ENCODE measurements around the gene GLS2.
"Not testable (repeated sequence)": the region's sequence is repeated elsewhere in the genome, so short reads cannot be mapped to it uniquely, and the experiment has no call there.

The GLS2 gene

GRCh38 chr12:56499452-56499851 is 11.5 kb upstream of the GLS2 start:
- H3K9me3 Mint-ChIP-seq, H3K4me1 Mint-ChIP-seq, H3K4me3 Mint-ChIP-seq, H3K36me3 Mint-ChIP-seq, ATAC-seq, H3K27me3 Mint-ChIP-seq, H3K27ac Mint-ChIP-seq: not testable (repeated sequence)

GRCh38 chr12:56498126-56498902 is 10.4 kb upstream of the GLS2 start:
- not testable (repeated sequence) for ATAC-seq, H3K4me3 Mint-ChIP-seq, H3K4me1 Mint-ChIP-seq, H3K36me3 Mint-ChIP-seq, H3K27me3 Mint-ChIP-seq, H3K9me3 Mint-ChIP-seq, H3K27ac Mint-ChIP-seq

- H3K4me3 Mint-ChIP-seq = peak overlapping the region; percentile 32
- H3K9me3 Mint-ChIP-seq, H3K27me3 Mint-ChIP-seq, H3K36me3 Mint-ChIP-seq, H3K27ac Mint-ChIP-seq, H3K4me1 Mint-ChIP-seq, ATAC-seq: not testable (repeated sequence)
Observed at GRCh38 chr12:56496704-56497103, 8.7 kb upstream of the GLS2 start.

GRCh38 chr12:56494481-56494880 is 6.5 kb upstream of the GLS2 start:
- H3K4me1 Mint-ChIP-seq, H3K4me3 Mint-ChIP-seq, H3K36me3 Mint-ChIP-seq, H3K27me3 Mint-ChIP-seq, H3K27ac Mint-ChIP-seq, ATAC-seq, H3K9me3 Mint-ChIP-seq: not testable (repeated sequence)

GRCh38 chr12:56494106-56494415 is 6.1 kb upstream of the GLS2 start:
- not testable (repeated sequence) for H3K4me3 Mint-ChIP-seq, H3K4me1 Mint-ChIP-seq, ATAC-seq, H3K27me3 Mint-ChIP-seq, H3K9me3 Mint-ChIP-seq, H3K36me3 Mint-ChIP-seq, H3K27ac Mint-ChIP-seq

GRCh38 chr12:56493409-56494105 is 5.6 kb upstream of the GLS2 start:
- not testable (repeated sequence) for H3K27ac Mint-ChIP-seq, H3K4me3 Mint-ChIP-seq, H3K36me3 Mint-ChIP-seq, H3K27me3 Mint-ChIP-seq, ATAC-seq, H3K9me3 Mint-ChIP-seq
- peaks cover 11% of the 10 kb centered on the region for H3K4me1 Mint-ChIP-seq

- H3K27me3 Mint-ChIP-seq = no peaks in the 10 kb centered on the region
Observed at GRCh38 chr12:56490360-56490759, 2.4 kb upstream of the GLS2 start.

GRCh38 chr12:56487448-56488040 is 417 bp downstream of the GLS2 start:
- no peaks in the 10 kb centered on the region for H3K36me3 Mint-ChIP-seq
- H3K9me3 Mint-ChIP-seq = peaks cover 3% of the 10 kb centered on the region
- H3K4me3 Mint-ChIP-seq = peak overlapping the region; percentile 86
- H3K27me3 Mint-ChIP-seq = no peaks in the 10 kb centered on the region
- peak; percentile 58 for ATAC-seq
- H3K27ac Mint-ChIP-seq = peak overlapping the region; percentile 45
- H3K4me1 Mint-ChIP-seq = peaks cover 17% of the 10 kb centered on the region

More at GRCh38 chr12:56490360-56490759, 2.4 kb upstream of the GLS2 start:
- peaks cover 17% of the 10 kb centered on the region for H3K4me1 Mint-ChIP-seq
- H3K9me3 Mint-ChIP-seq = peaks cover 3% of the 10 kb centered on the region
- no peak overlapping the region for H3K4me3 Mint-ChIP-seq
- no peaks in the 10 kb centered on the region for H3K36me3 Mint-ChIP-seq
- H3K27ac Mint-ChIP-seq = no peak overlapping the region
- ATAC-seq = no peak

- Mint-ChIP-seq H3K9me3 (peaks cover 3% of the 10 kb centered on the region), H3K4me3 (peak overlapping the region; percentile 5), H3K36me3 (no peaks in the 10 kb centered on the region), H3K27me3 (no peaks in the 10 kb centered on the region), H3K4me1 (peaks cover 17% of the 10 kb centered on the region), H3K27ac (no peak overlapping the region)
- no peak for ATAC-seq
Observed at GRCh38 chr12:56486694-56487093, 1.3 kb downstream of the GLS2 start.

GRCh38 chr12:56484566-56484965 is 3.4 kb downstream of the GLS2 start:
- Mint-ChIP-seq H3K36me3 (peaks cover 9% of the 10 kb centered on the region), H3K27ac (no peak overlapping the region), H3K9me3 (peaks cover 3% of the 10 kb centered on the region), H3K4me1 (peaks cover 31% of the 10 kb centered on the region), H3K4me3 (no peak overlapping the region), H3K27me3 (no peaks in the 10 kb centered on the region)
- no peak for ATAC-seq

- H3K27ac Mint-ChIP-seq = no peak overlapping the region
- H3K4me1 Mint-ChIP-seq = peaks cover 25% of the 10 kb centered on the region
- no peaks in the 10 kb centered on the region for H3K9me3 Mint-ChIP-seq
- H3K4me3 Mint-ChIP-seq = no peak overlapping the region
- no peaks in the 10 kb centered on the region for H3K27me3 Mint-ChIP-seq
- no peak for ATAC-seq
- peaks cover 14% of the 10 kb centered on the region for H3K36me3 Mint-ChIP-seq
Observed at GRCh38 chr12:56479625-56480024, 8.3 kb downstream of the GLS2 start.

GRCh38 chr12:56477521-56478225 is 10.3 kb downstream of the GLS2 start:
- no peak for ATAC-seq
- Mint-ChIP-seq H3K4me3 (no peak overlapping the region), H3K36me3 (peaks cover 19% of the 10 kb centered on the region), H3K27ac (peak overlapping the region; percentile 72), H3K27me3 (no peaks in the 10 kb centered on the region), H3K4me1 (peaks cover 25% of the 10 kb centered on the region), H3K9me3 (no peaks in the 10 kb centered on the region)

- no peak for ATAC-seq
- Mint-ChIP-seq H3K27ac (peak overlapping the region; percentile 72), H3K9me3 (no peaks in the 10 kb centered on the region), H3K36me3 (peaks cover 19% of the 10 kb centered on the region), H3K4me3 (no peak overlapping the region), H3K27me3 (no peaks in the 10 kb centered on the region), H3K4me1 (peaks cover 25% of the 10 kb centered on the region)
Observed at GRCh38 chr12:56476972-56477432, 11.0 kb downstream of the GLS2 start.

GRCh38 chr12:56476143-56476542 is 11.8 kb downstream of the GLS2 start:
- ATAC-seq = no peak
- Mint-ChIP-seq H3K36me3 (peaks cover 19% of the 10 kb centered on the region), H3K9me3 (no peaks in the 10 kb centered on the region), H3K27me3 (no peaks in the 10 kb centered on the region), H3K4me1 (peaks cover 30% of the 10 kb centered on the region), H3K4me3 (no peak overlapping the region), H3K27ac (no peak overlapping the region)

- Mint-ChIP-seq H3K9me3 (no peaks in the 10 kb centered on the region), H3K4me1 (peaks cover 30% of the 10 kb centered on the region), H3K4me3 (no peak overlapping the region), H3K27ac (no peak overlapping the region), H3K36me3 (peaks cover 17% of the 10 kb centered on the region), H3K27me3 (no peaks in the 10 kb centered on the region)
- ATAC-seq = no peak
Observed at GRCh38 chr12:56474389-56474788, 13.6 kb downstream of the GLS2 start.

Measured in stimulated activated memory B cell treated with anti-CD40 and anti-IgM and Interleukin-4, amounts not matched to agents 10 μg/mL and 1 μg/mL and 100 μg/mL, for 72 hours (primary cell).